Common myeloid progenitor, CD34-positive (primary cell): Measurements from ENCODE around the gene APBA2.

Experiments
- CTCF ChIA-PET: fragments of 350-600 bp; sonication (Branson Sonifier 250); formaldehyde crosslinking; loops from one replicate; lab custom pipeline; 2021; ENCODE audit warnings: antibody characterized with exemption; lab: Charles Lee
- POLR2A ChIA-PET: fragments of 350-600 bp; sonication (Branson Sonifier 250); formaldehyde crosslinking; loops from one replicate; lab custom pipeline; 2021; ENCODE audit warnings: antibody characterized with exemption; lab: Charles Lee
- DNase-seq, 3 donors: peaks; one replicate each; pipeline versions ENCODE4 v3.0.0 to v3.0.0-alpha.2; 2013
- H3K27ac ChIP-seq, 2 experiments: 1 replicate in 1 of 2; 2 replicates in 1 of 2; pipeline ENCODE4 v1.7.0; 2013; ENCODE audit warnings: inconsistent platforms in 2 of 2, low read length in 2 of 2, mild to moderate bottlenecking in 2 of 2, low read depth in 1 of 2, moderate library complexity in 1 of 2; ENCODE audit not compliant: severe bottlenecking in 2 of 2, insufficient read depth in 1 of 2, poor library complexity in 1 of 2
- H3K27me3 ChIP-seq, 5 experiments: replicated peaks in 2 of 5; 1 replicate in 3 of 5; 2 replicates in 2 of 5; pipeline versions ENCODE4 v1.6.1 to v1.7.0; 2013; ENCODE audit warnings: low read length in 4 of 5, mild to moderate bottlenecking in 2 of 5, moderate library complexity in 2 of 5, inconsistent platforms in 1 of 5; ENCODE audit not compliant: insufficient read depth in 5 of 5, control insufficient read depth in 4 of 5
- H3K36me3 ChIP-seq, 4 experiments: 1 replicate in 2 of 4; 2 replicates in 2 of 4; pipeline versions ENCODE4 v1.6.1 to v1.7.0; 2013; ENCODE audit warnings: low read length in 3 of 4, control low read depth in 1 of 4, mild to moderate bottlenecking in 1 of 4; ENCODE audit not compliant: control insufficient read depth in 4 of 4, insufficient read depth in 4 of 4
- H3K4me1 ChIP-seq, 4 experiments: 1 replicate in 3 of 4; 2 replicates in 1 of 4; pipeline versions ENCODE4 v1.6.1 to v1.7.1; 2013; ENCODE audit warnings: low read length in 3 of 4, mild to moderate bottlenecking in 3 of 4, control low read depth in 1 of 4, inconsistent platforms in 1 of 4, moderate library complexity in 1 of 4; ENCODE audit not compliant: control insufficient read depth in 4 of 4, insufficient read depth in 4 of 4; ENCODE audit errors: control extremely low read depth in 1 of 4
- H3K4me3 ChIP-seq, 7 experiments: 1 replicate in 4 of 7; 2 replicates in 3 of 7; pipeline versions ENCODE4 v1.5.1 to v1.7.0; 2013; ENCODE audit warnings: mild to moderate bottlenecking in 7 of 7, low read length in 6 of 7, moderate library complexity in 6 of 7, inconsistent platforms in 2 of 7, low read depth in 2 of 7, control low read depth in 1 of 7; ENCODE audit not compliant: insufficient read depth in 4 of 7, control insufficient read depth in 1 of 7; ENCODE audit errors: extremely low read depth in 1 of 7
- H3K9me3 ChIP-seq, 5 experiments: 1 replicate in 4 of 5; 2 replicates in 1 of 5; pipeline versions ENCODE4 v1.6.1 to v1.7.1; 2013; ENCODE audit warnings: low read length in 4 of 5, mild to moderate bottlenecking in 2 of 5, inconsistent platforms in 1 of 5, low read depth in 1 of 5, moderate library complexity in 1 of 5; ENCODE audit not compliant: control insufficient read depth in 4 of 5, insufficient read depth in 2 of 5; ENCODE audit errors: control extremely low read depth in 1 of 5
- WGBS: methylation state at CpG from one replicate; pipeline ENCODE4 v1.1.5; 2013; ENCODE audit not compliant: insufficient coverage; 5-methylcytosine and 5-hydroxymethylcytosine counted together

APBA2 gene

DNA sequence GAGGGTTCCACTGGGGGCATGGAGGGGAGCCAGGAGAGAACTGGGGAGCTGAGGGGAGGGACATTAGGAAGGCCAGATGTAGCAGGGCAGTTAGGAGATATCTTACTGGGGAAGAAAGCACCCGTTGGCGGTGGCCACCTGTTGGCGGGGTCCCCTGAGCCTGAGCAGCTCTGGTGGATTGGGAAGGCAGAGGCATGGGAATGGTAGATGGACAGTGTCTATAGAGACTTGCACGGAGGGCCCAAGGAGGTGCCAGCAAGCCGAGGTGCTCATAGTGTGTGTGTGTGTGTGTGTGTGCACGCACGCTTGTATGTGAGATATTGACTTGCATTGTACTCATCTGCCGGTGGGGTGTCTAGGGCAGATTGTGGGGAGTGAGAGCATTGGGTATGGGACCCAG, 179.0 kb downstream of the APBA2 start:
- no peak for DNase-seq
- H3K4me1 ChIP-seq, result peaks cover 0 to 6% (median 0%) of the 10 kb centered on the region in 4 experiments
- H3K27ac ChIP-seq, result no peak overlapping the region
- POLR2A ChIA-PET, result no interaction called here
- peaks cover 0 to 5% (median 0%) of the 10 kb centered on the region in 5 experiments for H3K27me3 ChIP-seq
- H3K36me3 ChIP-seq, result no peaks in the 10 kb centered on the region
- CTCF ChIA-PET, result no interaction called here
- no peak overlapping the region for H3K4me3 ChIP-seq
- peaks cover 0 to 5% (median 2%) of the 10 kb centered on the region in 5 experiments for H3K9me3 ChIP-seq
- 95% methylated on average over 7 of the region's 8 CpGs for WGBS

DNA sequence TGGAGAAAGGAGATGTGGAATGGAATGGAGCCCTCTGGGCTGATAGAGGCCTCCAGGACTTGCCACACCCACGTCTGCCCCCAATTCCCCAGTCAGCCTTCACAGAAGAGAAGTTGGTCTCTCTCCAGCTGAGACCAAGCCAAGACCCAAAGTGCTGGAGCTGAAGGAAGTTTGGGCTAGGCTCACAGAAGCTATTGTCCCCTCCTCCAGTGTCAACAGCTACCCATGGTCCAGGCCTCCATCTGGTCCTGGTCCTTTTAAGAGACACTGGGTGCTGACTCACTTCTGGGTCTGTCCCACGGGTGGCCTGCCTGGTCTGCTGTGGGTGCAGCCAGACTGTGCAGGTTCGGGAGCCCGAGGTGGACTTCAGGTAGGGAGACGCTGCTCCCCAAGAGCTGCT, 179.8 kb downstream of the APBA2 start:
- peaks cover 0 to 5% (median 2%) of the 10 kb centered on the region in 5 experiments for H3K9me3 ChIP-seq
- ChIA-PET POLR2A (no interaction called here), CTCF (no interaction called here)
- no peak for DNase-seq
- 96% methylated on average over 4 of the region's 5 CpGs for WGBS
- H3K36me3 ChIP-seq, result no peaks in the 10 kb centered on the region
- H3K27me3 ChIP-seq, result no peaks in the 10 kb centered on the region
- no peak overlapping the region for H3K4me3 ChIP-seq
- peaks cover 0 to 6% (median 0%) of the 10 kb centered on the region in 4 experiments for H3K4me1 ChIP-seq
- no peak overlapping the region for H3K27ac ChIP-seq

DNA sequence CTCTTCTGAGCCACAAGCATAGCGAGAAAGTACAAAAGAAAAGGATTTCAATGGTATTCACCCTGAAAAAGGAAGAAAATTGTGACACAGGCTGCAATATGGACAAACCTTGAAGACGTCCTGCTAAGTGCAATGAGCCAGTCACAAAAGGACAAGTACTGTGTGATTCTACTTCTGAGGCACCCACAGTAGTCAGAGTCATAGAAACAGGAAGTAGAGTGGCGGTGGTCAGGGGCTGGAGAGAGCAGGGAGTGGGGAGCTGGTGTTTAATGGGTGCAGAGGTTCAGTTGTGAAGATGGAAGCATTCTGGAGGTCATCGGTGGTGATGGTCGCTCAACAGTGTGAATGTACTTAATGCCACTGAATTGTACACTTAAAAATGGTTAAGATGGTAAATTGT, 180.5 kb downstream of the APBA2 start:
- Histone ChIP-seq H3K4me1 (peaks cover 0 to 6% (median 0%) of the 10 kb centered on the region in 4 experiments), H3K36me3 (no peaks in the 10 kb centered on the region), H3K4me3 (no peak overlapping the region), H3K27me3 (no peaks in the 10 kb centered on the region), H3K27ac (no peak overlapping the region), H3K9me3 (peaks cover 0 to 5% (median 2%) of the 10 kb centered on the region in 5 experiments)
- 77% methylated on average over 3 of the region's 5 CpGs for WGBS
- POLR2A ChIA-PET, result no interaction called here
- peak in 1 of 3 donors; percentile 11 for DNase-seq
- CTCF ChIA-PET, result no interaction called here

DNA sequence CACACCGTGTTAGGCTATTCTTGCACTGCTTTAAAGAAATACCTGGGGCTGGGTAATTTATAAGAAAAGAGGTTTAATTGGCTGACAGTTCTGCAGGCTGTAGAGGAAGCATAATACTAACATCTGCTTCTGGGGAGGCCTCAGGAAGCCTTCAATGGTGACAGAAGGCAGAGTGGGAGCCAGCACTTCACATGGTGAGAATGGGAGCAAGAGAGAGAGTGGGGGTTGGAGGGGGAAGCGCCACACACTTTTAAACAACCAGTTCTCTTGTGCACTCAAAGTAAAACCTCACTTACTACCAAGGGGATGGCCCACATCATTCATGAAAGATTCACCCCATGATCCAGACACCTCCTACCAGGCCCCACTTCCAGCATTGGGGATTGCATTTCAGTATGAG, 181.1 kb downstream of the APBA2 start:
- ChIA-PET CTCF (no interaction called here), POLR2A (no interaction called here)
- H3K4me3 ChIP-seq, result no peak overlapping the region
- H3K9me3 ChIP-seq, result peaks cover 0 to 5% (median 2%) of the 10 kb centered on the region in 5 experiments
- WGBS, result 63% methylated on average over 1 of the region's 2 CpGs
- peak in 1 of 3 donors; percentile 9 for DNase-seq
- no peaks in the 10 kb centered on the region for H3K27me3 ChIP-seq
- peaks cover 0 to 6% (median 0%) of the 10 kb centered on the region in 4 experiments for H3K4me1 ChIP-seq
- H3K27ac ChIP-seq, result no peak overlapping the region
- H3K36me3 ChIP-seq, result no peaks in the 10 kb centered on the region

DNA sequence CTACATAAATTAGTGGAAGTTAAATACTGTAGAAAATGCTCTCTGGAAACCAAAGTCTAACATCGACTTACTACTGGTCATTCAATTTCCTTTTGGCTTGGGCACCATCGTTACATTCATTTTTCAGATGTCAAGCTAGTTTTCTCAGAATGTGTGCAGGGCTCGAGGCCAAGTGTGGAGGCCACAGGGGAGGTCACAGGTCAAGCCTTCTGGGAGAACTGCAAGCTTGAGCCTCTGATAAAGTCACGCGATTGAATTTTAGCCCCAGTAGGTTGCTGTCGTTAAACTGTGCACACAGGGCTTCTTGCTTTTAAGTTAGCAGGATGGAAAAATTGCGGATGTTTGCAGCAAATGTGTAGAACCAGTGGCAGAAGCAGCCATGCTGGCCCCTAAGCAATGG, 182.2 kb downstream of the APBA2 start:
- ChIA-PET POLR2A (no interaction called here), CTCF (no interaction called here)
- Histone ChIP-seq H3K4me1 (peaks cover 0 to 6% (median 0%) of the 10 kb centered on the region in 4 experiments), H3K9me3 (peaks cover 0 to 5% (median 2%) of the 10 kb centered on the region in 5 experiments), H3K36me3 (no peaks in the 10 kb centered on the region), H3K27me3 (no peaks in the 10 kb centered on the region), H3K27ac (no peak overlapping the region), H3K4me3 (no peak overlapping the region)
- WGBS, result 99% methylated on average over 7 of the region's 7 CpGs
- DNase-seq, result no peak

DNA sequence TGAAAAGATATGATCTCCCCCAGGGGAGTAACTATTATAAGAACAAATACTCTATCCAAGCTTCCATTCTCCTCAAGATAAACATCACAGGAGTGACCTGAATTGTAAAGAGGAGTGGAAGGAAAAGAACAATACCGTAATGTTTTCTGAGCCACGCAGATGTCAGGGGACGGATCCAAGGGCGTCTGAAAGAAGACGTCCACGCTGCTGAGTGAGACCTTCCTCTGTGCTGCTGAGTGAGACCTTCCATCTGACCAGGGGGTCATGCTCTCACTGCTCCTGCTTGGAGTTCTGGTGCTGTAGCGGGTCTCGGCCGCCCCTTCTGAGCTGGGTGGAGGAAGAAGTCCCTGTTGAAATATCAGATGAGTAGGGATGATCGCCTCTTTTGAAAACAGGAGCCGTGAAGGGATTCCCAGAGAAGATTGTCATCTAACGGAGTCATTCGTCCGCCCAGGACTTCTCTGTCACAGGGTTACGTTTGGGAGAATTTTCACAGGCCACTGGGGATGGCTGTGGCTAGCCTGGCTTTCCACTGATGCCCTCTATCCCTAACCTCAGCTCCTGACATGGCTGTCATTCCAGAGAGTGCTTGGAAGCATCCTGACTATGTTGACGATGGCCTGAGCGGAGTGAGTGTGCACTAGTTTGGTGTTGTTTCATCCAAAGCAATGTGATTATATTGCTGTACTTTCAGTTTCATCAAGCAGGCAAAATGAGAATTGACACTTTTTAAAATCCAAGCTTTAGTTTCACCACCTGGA, 184.9 kb downstream of the APBA2 start:
- Histone ChIP-seq H3K9me3 (peaks cover 0 to 5% (median 2%) of the 10 kb centered on the region in 5 experiments), H3K36me3 (no peaks in the 10 kb centered on the region), H3K4me3 (no peak overlapping the region), H3K27me3 (no peaks in the 10 kb centered on the region), H3K4me1 (peaks cover 0 to 6% (median 0%) of the 10 kb centered on the region in 4 experiments), H3K27ac (no peak overlapping the region)
- ChIA-PET POLR2A (no interaction called here), CTCF (no interaction called here)
- DNase-seq, result no peak
- 95% methylated on average over 16 of the region's 17 CpGs for WGBS

DNA sequence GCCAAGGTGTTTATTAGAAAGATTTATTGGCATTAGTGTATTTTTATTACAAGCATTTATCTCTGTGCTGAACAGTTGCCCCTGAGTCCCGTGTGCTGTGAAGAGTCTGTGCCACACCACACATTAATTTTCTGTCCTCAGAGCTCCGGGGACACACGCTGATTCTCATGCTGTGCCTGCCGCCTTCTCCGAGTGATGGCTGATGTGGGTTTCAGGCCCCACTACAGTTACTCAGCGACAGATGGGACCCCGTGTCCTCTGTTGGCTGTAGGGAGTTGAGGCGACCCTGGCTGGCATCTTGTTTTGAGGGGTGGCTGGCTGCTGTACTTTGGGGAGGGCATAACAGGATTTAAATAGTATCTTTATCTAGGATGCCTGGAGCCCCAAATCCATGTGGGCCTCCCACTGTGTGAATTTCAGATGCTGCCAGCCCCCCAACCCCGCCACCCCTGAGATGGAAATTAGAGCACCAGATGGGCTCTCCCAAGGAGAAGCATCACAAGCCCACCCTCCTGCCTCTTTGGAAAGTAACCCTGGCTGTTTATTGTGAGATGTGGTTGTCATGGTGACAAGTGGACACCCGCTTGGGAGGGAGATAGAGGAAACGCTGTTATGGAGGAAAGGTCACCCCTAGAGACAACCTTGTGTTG, 185.6 kb downstream of the APBA2 start:
- CTCF ChIA-PET, result no interaction called here
- WGBS, result 100% methylated on average over 11 of the region's 11 CpGs

More for the DNA sequence above, 185.6 kb downstream of the APBA2 start:
- Histone ChIP-seq H3K4me3 (no peak overlapping the region), H3K27me3 (no peaks in the 10 kb centered on the region), H3K4me1 (peaks cover 0 to under 1% (median 0%) of the 10 kb centered on the region in 4 experiments), H3K9me3 (peaks cover 0 to 5% (median 2%) of the 10 kb centered on the region in 5 experiments), H3K36me3 (no peaks in the 10 kb centered on the region), H3K27ac (no peak overlapping the region)
- DNase-seq, result no peak
- POLR2A ChIA-PET, result no interaction called here
